H9 (cell line): Measurements from ENCODE around the gene SYCN. TPM values are rescaled to one million over a fixed set of nuclear protein-coding genes. Genes with fewer than 3 reads are reported as not detected.

Source experiments
- DNase-seq: peaks from one replicate; pipeline ENCODE4 v3.0.0-alpha.2; 2017
- H2AFZ ChIP-seq: one replicate; pipeline ENCODE4 v1.6.1; 2013; ENCODE audit warnings: mild to moderate bottlenecking, low read length, control low read depth, moderate library complexity
- H2AK5ac ChIP-seq: 2 replicates; pipeline ENCODE4 v1.6.1; 2013; ENCODE audit warnings: low read length, control low read depth, mixed read lengths; ENCODE audit not compliant: insufficient read length
- H2BK120ac ChIP-seq: one replicate; pipeline ENCODE4 v1.6.1; 2013; ENCODE audit warnings: low read depth, mild to moderate bottlenecking, low read length, control low read depth, inconsistent platforms; ENCODE audit not compliant: poor library complexity, severe bottlenecking
- H2BK12ac ChIP-seq: 2 replicates; pipeline ENCODE4 v1.6.1; 2013; ENCODE audit warnings: low read length, control low read depth, mixed read lengths, low read depth; ENCODE audit not compliant: insufficient read length
- H2BK15ac ChIP-seq: 2 replicates; pipeline ENCODE4 v1.6.1; 2013; ENCODE audit warnings: low read depth, low read length, control low read depth
- H2BK20ac ChIP-seq: one replicate; pipeline ENCODE4 v1.6.1; 2013; ENCODE audit warnings: low read depth, mild to moderate bottlenecking, low read length, control low read depth, inconsistent platforms; ENCODE audit not compliant: poor library complexity, severe bottlenecking
- H2BK5ac ChIP-seq: 2 replicates; pipeline ENCODE4 v1.6.1; 2013; ENCODE audit warnings: low read length, control low read depth, mixed read lengths; ENCODE audit not compliant: insufficient read length
- H3K14ac ChIP-seq: 2 replicates; pipeline ENCODE4 v1.6.1; 2013; ENCODE audit warnings: low read length, control low read depth; ENCODE audit not compliant: insufficient read depth
- H3K18ac ChIP-seq: 2 replicates; pipeline ENCODE4 v1.6.1; 2013; ENCODE audit warnings: low read depth, mild to moderate bottlenecking, mixed read lengths, low read length, control low read depth; ENCODE audit not compliant: insufficient read length
- H3K23ac ChIP-seq: 2 replicates; pipeline ENCODE4 v1.6.1; 2013; ENCODE audit warnings: low read length, control low read depth, mixed read lengths, low read depth; ENCODE audit not compliant: insufficient read length
- H3K23me2 ChIP-seq: 2 replicates; pipeline ENCODE4 v1.6.1; 2013; ENCODE audit warnings: low read depth, mild to moderate bottlenecking, mixed read lengths, low read length, control low read depth; ENCODE audit not compliant: insufficient read length, poor library complexity, severe bottlenecking
- H3K27ac ChIP-seq: 2 replicates; pipeline ENCODE4 v1.5.1; 2013; ENCODE audit warnings: low read length, control low read depth, mixed read lengths, low read depth; ENCODE audit not compliant: insufficient read length
- H3K27me3 ChIP-seq: 2 replicates; pipeline ENCODE4 v1.6.1; 2013; ENCODE audit warnings: low read length, control low read depth, inconsistent platforms; ENCODE audit not compliant: insufficient read depth
- H3K4ac ChIP-seq: 2 replicates; pipeline ENCODE4 v1.6.1; 2013; ENCODE audit warnings: low read depth, mild to moderate bottlenecking, control low read depth, inconsistent platforms, low read length, moderate library complexity
- H3K4me1 ChIP-seq: 2 replicates; pipeline ENCODE4 v1.6.1; 2013; ENCODE audit warnings: low read length, control low read depth, inconsistent platforms; ENCODE audit not compliant: insufficient read depth
- H3K4me2 ChIP-seq: 2 replicates; pipeline ENCODE4 v1.6.1; 2013; ENCODE audit warnings: low read length, control low read depth, mixed read lengths; ENCODE audit not compliant: insufficient read length, insufficient read depth
- H3K56ac ChIP-seq: 2 replicates; pipeline ENCODE4 v1.6.1; 2013; ENCODE audit warnings: low read depth, mild to moderate bottlenecking, mixed read lengths, low read length, control low read depth; ENCODE audit not compliant: insufficient read length
- H3K79me1 ChIP-seq: 2 replicates; pipeline ENCODE4 v1.6.1; 2013; ENCODE audit warnings: low read depth, mild to moderate bottlenecking, moderate library complexity, low read length, control low read depth, inconsistent platforms; ENCODE audit not compliant: insufficient read depth, poor library complexity, severe bottlenecking
- H3K79me2 ChIP-seq: 2 replicates; pipeline ENCODE4 v1.6.1; 2013; ENCODE audit warnings: low read length, control low read depth, inconsistent platforms; ENCODE audit not compliant: insufficient read depth
- H3K9ac ChIP-seq: 2 replicates; pipeline ENCODE4 v1.6.1; 2013; ENCODE audit warnings: low read length, control low read depth, mixed read lengths; ENCODE audit not compliant: insufficient read length; ENCODE audit errors: extremely low read depth
- H3K9me3 ChIP-seq: one replicate; pipeline ENCODE4 v1.6.1; 2013; ENCODE audit warnings: low read depth, low read length, inconsistent platforms; ENCODE audit not compliant: control insufficient read depth
- H3T11ph ChIP-seq: one replicate; pipeline ENCODE4 v1.6.1; 2013; ENCODE audit warnings: mild to moderate bottlenecking, low read length, control low read depth, inconsistent platforms
- H4K20me1 ChIP-seq: one replicate; pipeline ENCODE4 v1.6.1; 2013; ENCODE audit not compliant: control insufficient read depth, insufficient read length, insufficient read depth
- H4K5ac ChIP-seq: 2 replicates; pipeline ENCODE4 v1.6.1; 2013; ENCODE audit warnings: low read depth, mild to moderate bottlenecking, mixed read lengths, low read length, control low read depth; ENCODE audit not compliant: insufficient read length
- H4K8ac ChIP-seq: replicated peaks from 2 replicates; pipeline ENCODE4 v1.6.1; 2013; ENCODE audit warnings: low read length, control low read depth, mixed read lengths, low read depth; ENCODE audit not compliant: insufficient read length
- H4K91ac ChIP-seq: 2 replicates; pipeline ENCODE4 v1.6.1; 2013; ENCODE audit warnings: low read depth, mild to moderate bottlenecking, moderate library complexity, mixed read lengths, low read length, control low read depth; ENCODE audit not compliant: insufficient read length
- H3K27ac Mint-ChIP-seq, 3 experiments: 2 replicates in 2 of 3; 3 replicates in 1 of 3; pipeline ENCODE4 v1.8.0; 2020 to 2021; ENCODE audit warnings: mixed read lengths in 3 of 3, mild to moderate bottlenecking in 1 of 3, moderate library complexity in 1 of 3
- H3K27me3 Mint-ChIP-seq: 2 replicates; pipeline ENCODE4 v1.8.0; 2021; ENCODE audit warnings: low read depth, mild to moderate bottlenecking, moderate library complexity, mixed read lengths
- H3K36me3 Mint-ChIP-seq, 3 experiments: 2 replicates in 2 of 3; 3 replicates in 1 of 3; pipeline ENCODE4 v1.8.0; 2020 to 2021; ENCODE audit warnings: low read depth in 3 of 3, mixed read lengths in 3 of 3; ENCODE audit not compliant: insufficient read depth in 1 of 3
- H3K4me1 Mint-ChIP-seq, 2 experiments: 2 replicates each; pipeline ENCODE4 v1.8.0; 2020; ENCODE audit warnings: mixed read lengths in 2 of 2
- H3K4me3 Mint-ChIP-seq, 2 experiments: 2 replicates in 1 of 2; 3 replicates in 1 of 2; pipeline ENCODE4 v1.8.0; 2020 to 2021; ENCODE audit warnings: mild to moderate bottlenecking in 2 of 2, mixed read lengths in 2 of 2, moderate library complexity in 1 of 2
- H3K9me3 Mint-ChIP-seq, 2 experiments: 2 replicates in 1 of 2; 3 replicates in 1 of 2; pipeline ENCODE4 v1.8.0; 2020; ENCODE audit warnings: mild to moderate bottlenecking in 2 of 2, mixed read lengths in 2 of 2, moderate library complexity in 1 of 2
- WGBS: extraction: QIAGEN DNeasy Blood & Tissue Kit; methylation state at CpG from one replicate; pipeline ENCODE4 v1.1.7; 2013; ENCODE audit warnings: missing lambda C conversion rate, low lambda C conversion rate, mixed read lengths; ENCODE audit not compliant: insufficient read length; ENCODE audit errors: extremely low coverage; 5-methylcytosine and 5-hydroxymethylcytosine counted together
- total RNA-seq: library from RNA; stranded (reverse); gene quantifications from 2 replicates; pipeline ENCODE4 v1.2.1, GENCODE V29; 2021
- TF ChIP-seq, protein P1 (sequence below): fragments of 200-600 bp; sonication (generic); conservative IDR thresholded peaks from 3 replicates; pipeline ENCODE4 v1.8.0; 2021; ENCODE audit warnings: antibody characterized with exemption, mild to moderate bottlenecking

The SYCN gene
- total RNA-seq, 1 experiment from 2014 or later: not detected

GRCh38 chr19:39209196-39209595 lies 5.1 kb upstream of the SYCN start:
- Histone ChIP-seq H4K8ac (no peak overlapping the region), H2BK15ac (no peak overlapping the region), H3K4me2 (no peak overlapping the region), H3K4ac (no peak overlapping the region), H3K56ac (no peak overlapping the region), H3K27ac (no peak overlapping the region), H3K79me1 (no peaks in the 10 kb centered on the region), H3K27me3 (no peaks in the 10 kb centered on the region), H3K23me2 (no peaks in the 10 kb centered on the region), H3K9me3 (no peaks in the 10 kb centered on the region), H2AK5ac (no peak overlapping the region), H3K14ac (no peak overlapping the region), H3K18ac (no peak overlapping the region), H3T11ph (no peak overlapping the region), H2BK120ac (no peak overlapping the region), H4K5ac (no peak overlapping the region), H3K4me1 (no peaks in the 10 kb centered on the region), H2BK5ac (no peak overlapping the region), H2AFZ (no peak overlapping the region), H4K91ac (no peak overlapping the region), H2BK20ac (no peak overlapping the region), H2BK12ac (no peak overlapping the region), H3K9ac (no peak overlapping the region), H4K20me1 (no peaks in the 10 kb centered on the region), H3K23ac (no peak overlapping the region), H3K79me2 (no peaks in the 10 kb centered on the region)
- Mint-ChIP-seq H3K9me3 (no peaks in the 10 kb centered on the region; a peak in 2 of 5 replicates), H3K4me1 (0 out of 4 replicates have a peak, but pooled peaks cover 0 to 6% of the 10 kb centered on the region in 2 experiments), H3K27ac (no peak overlapping the region), H3K4me3 (no peak overlapping the region), H3K36me3 (no peaks in the 10 kb centered on the region), H3K27me3 (peaks cover 8% of the 10 kb centered on the region)
- TF ChIP-seq, protein P1, sequence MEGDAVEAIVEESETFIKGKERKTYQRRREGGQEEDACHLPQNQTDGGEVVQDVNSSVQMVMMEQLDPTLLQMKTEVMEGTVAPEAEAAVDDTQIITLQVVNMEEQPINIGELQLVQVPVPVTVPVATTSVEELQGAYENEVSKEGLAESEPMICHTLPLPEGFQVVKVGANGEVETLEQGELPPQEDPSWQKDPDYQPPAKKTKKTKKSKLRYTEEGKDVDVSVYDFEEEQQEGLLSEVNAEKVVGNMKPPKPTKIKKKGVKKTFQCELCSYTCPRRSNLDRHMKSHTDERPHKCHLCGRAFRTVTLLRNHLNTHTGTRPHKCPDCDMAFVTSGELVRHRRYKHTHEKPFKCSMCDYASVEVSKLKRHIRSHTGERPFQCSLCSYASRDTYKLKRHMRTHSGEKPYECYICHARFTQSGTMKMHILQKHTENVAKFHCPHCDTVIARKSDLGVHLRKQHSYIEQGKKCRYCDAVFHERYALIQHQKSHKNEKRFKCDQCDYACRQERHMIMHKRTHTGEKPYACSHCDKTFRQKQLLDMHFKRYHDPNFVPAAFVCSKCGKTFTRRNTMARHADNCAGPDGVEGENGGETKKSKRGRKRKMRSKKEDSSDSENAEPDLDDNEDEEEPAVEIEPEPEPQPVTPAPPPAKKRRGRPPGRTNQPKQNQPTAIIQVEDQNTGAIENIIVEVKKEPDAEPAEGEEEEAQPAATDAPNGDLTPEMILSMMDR: no peak
- no peak for DNase-seq
- WGBS: no CpG with 5 or more reads among the region's 7 CpGs
